Thoracic aorta (tissue), 2 donors: Measurements from ENCODE around the gene TMEM91. TPM values are rescaled to one million over a fixed set of nuclear protein-coding genes. Genes with fewer than 3 reads are reported as not detected.
A peak's percentile ranks its signal among the peaks of the same experiment; 100 is the strongest.

Experiments used
- ATAC-seq: fragments of 150-250 bp; one replicate; pipeline ENCODE4 v1.8.0; 2017; ENCODE audit warnings: low read depth; ENCODE audit not compliant: insufficient number of reproducible peaks, low FRiP score
- DNase-seq: peaks from one replicate; pipeline ENCODE4 v3.0.0-alpha.2; 2020; ENCODE audit warnings: low spot score
- H3K27ac ChIP-seq, 2 donors: fragments of 200-600 bp; sonication (generic); 1 replicate in 1 of 2; 2 replicates in 1 of 2; pipeline ENCODE4 v1.5.1; 2016; ENCODE audit warnings: mild to moderate bottlenecking in 2 of 2, moderate library complexity in 2 of 2
- H3K27me3 ChIP-seq: fragments of 200-600 bp; sonication (generic); replicated peaks from 2 replicates; pipeline ENCODE4 v1.6.0; 2016; ENCODE audit warnings: mild to moderate bottlenecking; ENCODE audit not compliant: insufficient read depth
- H3K36me3 ChIP-seq: fragments of 200-600 bp; sonication (generic); one replicate; pipeline ENCODE4 v1.5.1; 2016
- H3K4me1 ChIP-seq, 2 donors: fragments of 200-600 bp; sonication (generic); 1 replicate in 1 of 2; 2 replicates in 1 of 2; pipeline versions ENCODE4 v1.5.1 to v1.6.0; 2016; ENCODE audit warnings: low read depth in 2 of 2, mild to moderate bottlenecking in 1 of 2; ENCODE audit not compliant: control insufficient read depth in 1 of 2
- H3K4me3 ChIP-seq: fragments of 200-600 bp; sonication (generic); 2 replicates; pipeline ENCODE4 v1.5.1; 2016; ENCODE audit warnings: mild to moderate bottlenecking
- H3K9me3 ChIP-seq: fragments of 200-600 bp; sonication (generic); 2 replicates; pipeline ENCODE4 v1.5.1; 2016
- CTCF ChIP-seq: fragments of 200-600 bp; sonication (generic); IDR thresholded peaks from one replicate; pipeline ENCODE4 v1.5.1; 2019; ENCODE audit warnings: antibody characterized with exemption
- total RNA-seq, 2 donors: library from RNA; depleted of rRNA; stranded (reverse); fragments of >200 nt; gene quantifications; one replicate each; pipeline versions ENCODE4 v1.1.0 to v1.2.3, GENCODE V29; 2016

TMEM91 gene
- total RNA-seq, 2 donors from 2014 or later: 20.0 to 44.0 TPM

DNA sequence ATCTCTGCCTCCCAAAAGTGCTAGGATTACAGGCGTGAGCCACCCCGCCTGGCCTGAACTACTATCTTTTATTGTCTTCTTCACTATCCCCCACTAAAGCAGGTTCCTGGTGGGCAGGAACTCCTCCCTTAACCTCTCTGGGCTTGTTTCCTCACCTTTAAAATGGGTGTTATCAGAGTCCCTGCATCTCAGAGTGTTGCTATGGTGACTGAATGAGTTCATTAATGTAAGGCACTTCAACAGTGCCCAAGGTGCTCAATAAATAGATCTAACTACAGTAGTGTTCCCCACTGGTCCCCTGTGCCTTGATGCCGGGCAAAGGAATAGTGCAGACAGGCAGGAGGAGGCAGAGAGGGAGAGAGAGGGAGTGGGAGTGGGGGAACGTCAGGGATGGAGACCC lies 45.9 kb upstream of the TMEM91 start:
- Histone ChIP-seq H3K9me3 (no peaks in the 10 kb centered on the region), H3K4me1 (peaks cover 20 to 21% of the 10 kb centered on the region in 2 donors), H3K27me3 (no peaks in the 10 kb centered on the region), H3K36me3 (peaks cover 28% of the 10 kb centered on the region), H3K4me3 (no peak overlapping the region), H3K27ac (no peak overlapping the region)
- ATAC-seq (no peak), DNase-seq (no peak)
- TF ChIP-seq CTCF: no peak

DNA sequence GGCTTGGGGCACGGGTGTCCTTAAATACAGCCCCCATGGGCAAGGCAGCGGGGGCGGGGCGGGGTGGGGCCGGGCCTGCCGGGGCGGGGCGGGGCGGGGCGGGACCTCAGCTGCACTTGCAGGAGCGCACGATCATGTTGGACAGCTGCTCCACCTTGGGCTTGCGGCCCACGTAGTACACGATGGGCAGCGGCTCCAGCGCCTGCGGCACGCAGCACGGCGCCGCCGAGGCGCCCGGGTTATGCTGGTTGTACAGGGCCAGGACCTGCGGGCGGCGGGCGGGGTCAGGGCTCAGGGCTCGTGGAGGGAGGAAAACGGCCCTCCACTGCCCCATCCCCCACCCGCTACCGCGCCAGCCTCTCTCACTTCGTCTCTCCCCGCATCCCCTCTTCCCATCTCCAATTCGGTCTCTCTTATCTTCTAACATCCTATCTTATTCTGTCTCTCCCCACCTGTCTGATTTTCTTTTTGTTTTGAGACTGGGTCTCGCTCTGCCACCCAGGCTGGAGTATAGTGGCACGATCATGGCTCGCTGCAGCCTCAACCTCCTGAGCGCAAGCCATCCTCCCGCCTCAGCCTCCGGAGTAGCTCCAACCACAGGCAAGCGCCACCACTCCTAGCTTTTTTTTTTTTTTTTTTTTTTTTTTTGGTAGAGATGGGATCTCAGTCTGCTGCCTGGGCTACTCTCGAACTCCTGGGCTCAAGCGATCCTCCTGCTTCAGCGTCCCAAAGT lies 45.2 kb upstream of the TMEM91 start:
- Histone ChIP-seq H3K27ac (no peak overlapping the region), H3K9me3 (no peaks in the 10 kb centered on the region), H3K36me3 (peaks cover 29% of the 10 kb centered on the region), H3K27me3 (no peaks in the 10 kb centered on the region), H3K4me3 (no peak overlapping the region), H3K4me1 (peaks cover 13 to 15% of the 10 kb centered on the region in 2 donors)
- TF ChIP-seq CTCF: no peak
- ATAC-seq (no peak), DNase-seq (no peak)

- H3K4me3 ChIP-seq: no peak overlapping the region
- no peak for ATAC-seq
- TF ChIP-seq CTCF: no peak
- peaks cover 29% of the 10 kb centered on the region for H3K36me3 ChIP-seq
- no peaks in the 10 kb centered on the region for H3K9me3 ChIP-seq
- DNase-seq: no peak
- H3K27me3 ChIP-seq: no peaks in the 10 kb centered on the region
- no peak overlapping the region for H3K27ac ChIP-seq
- peaks cover 5 to 6% of the 10 kb centered on the region in 2 donors for H3K4me1 ChIP-seq
Measured at GRCh38 chr19:41332000-41332399, 44.3 kb upstream of the TMEM91 start.

- TF ChIP-seq CTCF: no peak
- Histone ChIP-seq H3K9me3 (no peaks in the 10 kb centered on the region), H3K27me3 (no peaks in the 10 kb centered on the region), H3K4me3 (no peak overlapping the region), H3K27ac (no peak overlapping the region), H3K36me3 (peaks cover 29% of the 10 kb centered on the region), H3K4me1 (peaks cover 0 to 2% of the 10 kb centered on the region in 2 donors)
- ATAC-seq (no peak), DNase-seq (no peak)
Measured at GRCh38 chr19:41332468-41332867, 43.9 kb upstream of the TMEM91 start.

GRCh38 chr19:41334793-41335192 lies 41.5 kb upstream of the TMEM91 start:
- no peaks in the 10 kb centered on the region for H3K4me1 ChIP-seq
- H3K9me3 ChIP-seq: no peaks in the 10 kb centered on the region
- H3K27ac ChIP-seq: peak overlapping the region in 1 of 2 donors; percentile 5
- no peak overlapping the region for H3K4me3 ChIP-seq
- no peaks in the 10 kb centered on the region for H3K27me3 ChIP-seq
- DNase-seq (no peak), ATAC-seq (no peak)
- TF ChIP-seq CTCF: no peak
- H3K36me3 ChIP-seq: peaks cover 28% of the 10 kb centered on the region
